ENCODE measurements around the gene EXOC4. TPM values are rescaled to one million over a fixed set of nuclear protein-coding genes. Genes with fewer than 3 reads are reported as not detected.

Gene EXOC4
- total and polyA plus RNA-seq, 2 of the 13 experiments (the other 11 are each of a cell fraction or from before 2014, with no cell fraction given) = 22.5 to 39.0 TPM

- CTCF ChIA-PET (ENCODE audit: low intra/inter-chr PET ratio, low total read pairs) = no interaction called here
- no peak for ATAC-seq
Observed at GRCh38 chr7:133382775-133383559, 130.1 kb downstream of the EXOC4 start.

More at GRCh38 chr7:133382775-133383559, 130.1 kb downstream of the EXOC4 start:
- Histone ChIP-seq H3K4me2 (ENCODE audit: low read depth, low read length) (no peak overlapping the region), H3K9me3 (ENCODE audit: low read length) (no peaks in the 10 kb centered on the region), H2AFZ (ENCODE audit: low read length) (no peak overlapping the region), H3K27me3 (ENCODE audit: control insufficient read depth in 1 of 2, insufficient read depth in 2 of 2, low read length in 2 of 2) (no peaks in the 10 kb centered on the region), H3K79me2 (ENCODE audit: insufficient read depth, low read length) (no peaks in the 10 kb centered on the region), H3K4me3 (replicated peaks in 1 of 3; ENCODE audit: insufficient read depth in 1 of 3, low read depth in 2 of 3, low read length in 3 of 3) (no peak overlapping the region), H3K4me1 (ENCODE audit: insufficient read depth, low read length) (no peaks in the 10 kb centered on the region), H4K20me1 (ENCODE audit: insufficient read depth, low read length) (no peaks in the 10 kb centered on the region), H3K9ac (ENCODE audit: insufficient read depth, low read depth, low read length) (no peak overlapping the region), H3K36me3 (replicated peaks in 1 of 2; ENCODE audit: control insufficient read depth in 1 of 2, insufficient read depth in 2 of 2, low read length in 2 of 2) (no peaks in the 10 kb centered on the region), H3K27ac (ENCODE audit: extremely low read length, insufficient read depth, low read length) (no peak overlapping the region)
- intact Hi-C loops (cut with micrococcal nuclease; ENCODE audit: unreplicated experiment) (no loop called here), in situ Hi-C loops (cut with HindIII; ENCODE audit: extremely low pct_ligation_motif_present, low pct_unique_long_range_greater_than_20kb) (no loop called here)
- no peak for TF ChIP-seq ZBTB43 (CRISPR knock-in tag; conservative IDR thresholded peaks at IDR 0.05)
- TF ChIP-seq MED8 (CRISPR knock-in tag; IDR thresholded peaks at IDR 0.05; ENCODE audit: insufficient replicate concordance) = no peak
- no peak for TF ChIP-seq KLF6 (CRISPR knock-in tag; IDR thresholded peaks at IDR 0.05)
- no peak for TF ChIP-seq CREBL2 (CRISPR knock-in tag; IDR thresholded peaks at IDR 0.05; ENCODE audit: borderline replicate concordance)
- TF ChIP-seq ZNF367 (CRISPR knock-in tag; IDR thresholded peaks at IDR 0.05; ENCODE audit: borderline replicate concordance) = no peak
- no peak for TF ChIP-seq ZNF275 (CRISPR knock-in tag; IDR thresholded peaks at IDR 0.05; ENCODE audit: borderline replicate concordance)
- TF ChIP-seq MYPOP (CRISPR knock-in tag; IDR thresholded peaks at IDR 0.05) = no peak
- TF ChIP-seq HNRNPUL1 (IDR thresholded peaks at IDR 0.05; ENCODE audit: low read depth, low read length) = no peak
- TF ChIP-seq ZFP91 (CRISPR knock-in tag; IDR thresholded peaks at IDR 0.05; ENCODE audit: borderline replicate concordance) = no peak
- no peak for TF ChIP-seq ZNF331 (CRISPR knock-in tag; IDR thresholded peaks at IDR 0.05)
- TF ChIP-seq RNF2 (conservative IDR thresholded peaks at IDR 0.05; ENCODE audit: low read depth) = no peak
- TF ChIP-seq ERF (CRISPR knock-in tag; IDR thresholded peaks at IDR 0.05) = no peak
- POLR2A ChIA-PET = no interaction called here
- no TSS peak for BruUV-seq (replicated peaks)
- DNase-seq (ENCODE audit: low spot score) = no peak
- 90% methylated on average over 6 of the region's 6 CpGs for WGBS (ENCODE audit: low lambda C conversion rate)
- no peak for FAIRE-seq

All from HepG2 (cell line).